PC-3 (cell line): ENCODE data around the gene GRPR. TPM values are rescaled to one million over a fixed set of nuclear protein-coding genes. Genes with fewer than 3 reads are reported as not detected.
A peak's percentile ranks its signal among the peaks of the same experiment; 100 is the strongest.

Experiments used
- ATAC-seq: fragments of 200-7000 bp; cut with Tn5 transposase; 2 replicates; pipeline ENCODE4 v1.9.1; 2020; ENCODE audit warnings: mild to moderate bottlenecking, moderate library complexity
- BruUV-seq: library from RNA; stranded (reverse); fragments of 400-500 nt; replicated peaks from 2 replicates; lab custom pipeline; 2021; lab: Mats Ljungman, UMichigan
- CTCF ChIA-PET: fragments of 300-600 bp; sonication (Branson Sonifier 250); formaldehyde crosslinking; loops from one replicate; lab custom pipeline; 2022; ENCODE audit warnings: antibody characterized with exemption; lab: Charles Lee
- POLR2A ChIA-PET: fragments of 300-600 bp; sonication (Branson Sonifier 250); formaldehyde crosslinking; loops from one replicate; lab custom pipeline; 2022; ENCODE audit warnings: antibody characterized with exemption; ENCODE audit not compliant: unreplicated experiment; lab: Charles Lee
- DNase-seq: peaks from one replicate; pipeline ENCODE4 v3.0.0-alpha.2; 2015
- H2AFZ ChIP-seq: fragments of 300-600 bp; sonication (generic); 2 replicates; pipeline ENCODE4 v1.6.0; 2016; ENCODE audit warnings: antibody characterized with exemption, low read length
- H3F3A ChIP-seq: fragments of 300-600 bp; sonication (generic); one replicate; pipeline ENCODE4 v1.6.0; 2017; ENCODE audit warnings: antibody characterized with exemption, low read length, control low read depth, mild to moderate bottlenecking; ENCODE audit not compliant: unreplicated experiment
- H3K27ac ChIP-seq: fragments of 300-600 bp; sonication (generic); 2 replicates; pipeline ENCODE4 v1.5.1; 2016; ENCODE audit warnings: mild to moderate bottlenecking, low read length
- H3K27me3 ChIP-seq: fragments of 300-600 bp; sonication (generic); 2 replicates; pipeline ENCODE4 v1.6.1; 2016; ENCODE audit warnings: low read length, mixed read lengths
- H3K36me3 ChIP-seq: fragments of 300-600 bp; sonication (generic); 2 replicates; pipeline ENCODE4 v1.6.1; 2016; ENCODE audit warnings: low read depth, mixed run types, low read length, mixed read lengths
- H3K4me1 ChIP-seq: fragments of 300-600 bp; sonication (generic); 2 replicates; pipeline ENCODE4 v1.5.1; 2016; ENCODE audit warnings: low read length; ENCODE audit not compliant: insufficient read depth
- H3K4me2 ChIP-seq: fragments of 300-600 bp; sonication (generic); 2 replicates; pipeline ENCODE4 v1.6.0; 2016; ENCODE audit warnings: low read length
- H3K4me3 ChIP-seq: fragments of 300-600 bp; sonication (generic); 2 replicates; pipeline ENCODE4 v1.5.1; 2016; ENCODE audit warnings: mild to moderate bottlenecking, low read length, mixed read lengths
- H3K79me2 ChIP-seq: fragments of 300-600 bp; sonication (generic); 2 replicates; pipeline ENCODE4 v1.6.1; 2017; ENCODE audit warnings: low read length, mixed read lengths
- H3K9ac ChIP-seq: fragments of 300-600 bp; sonication (generic); 2 replicates; pipeline ENCODE4 v1.6.0; 2016; ENCODE audit warnings: mild to moderate bottlenecking, low read length
- H3K9me2 ChIP-seq: fragments of 300-600 bp; sonication (generic); replicated peaks from 2 replicates; pipeline ENCODE4 v1.6.1; 2016; ENCODE audit warnings: mixed run types, low read length, mixed read lengths
- H3K9me3 ChIP-seq: fragments of 300-600 bp; sonication (generic); 2 replicates; pipeline ENCODE4 v1.6.1; 2016; ENCODE audit warnings: low read length, mixed read lengths
- H4K20me1 ChIP-seq: fragments of 300-600 bp; sonication (generic); 2 replicates; pipeline ENCODE4 v1.6.1; 2016; ENCODE audit warnings: low read length, mixed read lengths
- EZH2 ChIP-seq: fragments of 300-600 bp; sonication (generic); IDR thresholded peaks from one replicate; pipeline ENCODE4 v1.6.1; 2017; ENCODE audit warnings: antibody characterized with exemption, mild to moderate bottlenecking, low read length; ENCODE audit not compliant: unreplicated experiment
- EZH2phosphoT487 ChIP-seq: fragments of 300-600 bp; sonication (generic); IDR thresholded peaks from 2 replicates; pipeline ENCODE4 v1.6.1; 2018; ENCODE audit warnings: mild to moderate bottlenecking, antibody characterized with exemption, low read length, borderline replicate concordance
- intact Hi-C: fragments of 100-400 bp; cut with micrococcal nuclease; formaldehyde crosslinking; loops from 2 replicates; pipeline ENCODE4 v1.9.0; 2023
- total RNA-seq: library from RNA; depleted of rRNA; stranded (reverse); fragments of >200 nt; gene quantifications from 2 replicates; pipeline ENCODE4 v1.2.3, GENCODE V29; 2014
- TF ChIP-seq, protein P1 (sequence below): fragments of 300-600 bp; sonication (generic); conservative IDR thresholded peaks from 2 replicates; pipeline ENCODE4 v1.5.1; 2017; ENCODE audit warnings: antibody characterized with exemption, low read depth, mild to moderate bottlenecking, low read length

The GRPR gene
- total RNA-seq, 1 experiment from 2014 or later: 26.5 TPM

DNA sequence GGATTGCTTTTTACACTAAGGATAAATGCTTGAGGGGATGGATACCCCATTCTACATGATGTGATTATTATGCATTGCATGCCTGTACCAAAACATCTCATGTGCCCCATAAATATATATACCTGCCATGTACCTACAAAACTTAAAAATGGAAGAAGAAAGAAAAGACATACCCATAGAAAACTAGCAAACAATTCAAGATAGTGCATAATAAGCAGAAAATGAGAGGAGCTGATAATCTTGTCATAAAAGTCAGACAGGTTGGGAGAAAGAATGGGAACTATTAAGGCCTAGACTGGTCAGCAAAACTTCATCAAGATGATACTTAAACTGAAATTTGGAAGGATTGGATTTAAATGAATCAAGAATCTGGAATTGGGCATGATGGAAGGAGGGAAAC lies 22.3 kb downstream of the GRPR start:
- H3K9ac ChIP-seq: no peak overlapping the region
- no peak overlapping the region for H3K4me3 ChIP-seq
- H3K4me2 ChIP-seq: no peak overlapping the region
- no peak overlapping the region for H3K27ac ChIP-seq
- POLR2A ChIA-PET: no interaction called here
- H3K79me2 ChIP-seq: peaks cover 62% of the 10 kb centered on the region
- intact Hi-C loops: no loop called here
- no peak for TF ChIP-seq EZH2phosphoT487
- no peak overlapping the region for H2AFZ ChIP-seq
- BruUV-seq: no TSS peak
- no peaks in the 10 kb centered on the region for H3K27me3 ChIP-seq
- H3K9me2 ChIP-seq: no peaks in the 10 kb centered on the region
- H3F3A ChIP-seq: no peaks in the 10 kb centered on the region
- DNase-seq (no peak), ATAC-seq (no peak)
- H3K4me1 ChIP-seq: peaks cover 42% of the 10 kb centered on the region
- H4K20me1 ChIP-seq: no peaks in the 10 kb centered on the region
- peaks cover 19% of the 10 kb centered on the region for H3K36me3 ChIP-seq
- no peaks in the 10 kb centered on the region for H3K9me3 ChIP-seq
- CTCF ChIA-PET: no interaction called here

- H3K9me2 ChIP-seq: no peaks in the 10 kb centered on the region
- POLR2A ChIA-PET: interaction anchor here (0.5 kb wide), 1 partner anchor 411 kb away, joined by 3 read pairs; no protein-coding TSS in a partner anchor
- H2AFZ ChIP-seq: no peak overlapping the region
- H3K9me3 ChIP-seq: no peaks in the 10 kb centered on the region
- DNase-seq: peak; percentile 88
- no peak overlapping the region for H3K4me3 ChIP-seq
- H3K79me2 ChIP-seq: peaks cover 42% of the 10 kb centered on the region
- peak overlapping the region; percentile 31; the same call in 1 of the 2 replicates for H3K9ac ChIP-seq
- peak overlapping the region; percentile 87 for H3K27ac ChIP-seq
- intact Hi-C loops: no loop called here
- BruUV-seq: no TSS peak
- peak; percentile 80 for ATAC-seq
- peaks cover 18% of the 10 kb centered on the region for H3K36me3 ChIP-seq
- TF ChIP-seq, protein P1, sequence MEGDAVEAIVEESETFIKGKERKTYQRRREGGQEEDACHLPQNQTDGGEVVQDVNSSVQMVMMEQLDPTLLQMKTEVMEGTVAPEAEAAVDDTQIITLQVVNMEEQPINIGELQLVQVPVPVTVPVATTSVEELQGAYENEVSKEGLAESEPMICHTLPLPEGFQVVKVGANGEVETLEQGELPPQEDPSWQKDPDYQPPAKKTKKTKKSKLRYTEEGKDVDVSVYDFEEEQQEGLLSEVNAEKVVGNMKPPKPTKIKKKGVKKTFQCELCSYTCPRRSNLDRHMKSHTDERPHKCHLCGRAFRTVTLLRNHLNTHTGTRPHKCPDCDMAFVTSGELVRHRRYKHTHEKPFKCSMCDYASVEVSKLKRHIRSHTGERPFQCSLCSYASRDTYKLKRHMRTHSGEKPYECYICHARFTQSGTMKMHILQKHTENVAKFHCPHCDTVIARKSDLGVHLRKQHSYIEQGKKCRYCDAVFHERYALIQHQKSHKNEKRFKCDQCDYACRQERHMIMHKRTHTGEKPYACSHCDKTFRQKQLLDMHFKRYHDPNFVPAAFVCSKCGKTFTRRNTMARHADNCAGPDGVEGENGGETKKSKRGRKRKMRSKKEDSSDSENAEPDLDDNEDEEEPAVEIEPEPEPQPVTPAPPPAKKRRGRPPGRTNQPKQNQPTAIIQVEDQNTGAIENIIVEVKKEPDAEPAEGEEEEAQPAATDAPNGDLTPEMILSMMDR: no peak
- TF ChIP-seq EZH2phosphoT487 (no peak), EZH2 (no peak)
- H3F3A ChIP-seq: no peaks in the 10 kb centered on the region
- H4K20me1 ChIP-seq: no peaks in the 10 kb centered on the region
- no peaks in the 10 kb centered on the region for H3K27me3 ChIP-seq
- H3K4me2 ChIP-seq: peak overlapping the region; percentile 58
- CTCF ChIA-PET: no interaction called here
- peaks cover 25% of the 10 kb centered on the region for H3K4me1 ChIP-seq
Observed at GRCh38 chrX:16148896-16149295, 25.5 kb downstream of the GRPR start.

- no peaks in the 10 kb centered on the region for H3F3A ChIP-seq
- POLR2A ChIA-PET: no interaction called here
Observed at GRCh38 chrX:16155581-16156096, 32.3 kb downstream of the GRPR start.

More at GRCh38 chrX:16155581-16156096, 32.3 kb downstream of the GRPR start:
- no peaks in the 10 kb centered on the region for H3K9me2 ChIP-seq
- H3K27me3 ChIP-seq: no peaks in the 10 kb centered on the region
- no peaks in the 10 kb centered on the region for H3K9me3 ChIP-seq
- peaks cover 25% of the 10 kb centered on the region for H3K4me1 ChIP-seq
- BruUV-seq: no TSS peak
- no peak overlapping the region for H3K27ac ChIP-seq
- intact Hi-C loops: no loop called here
- H3K79me2 ChIP-seq: 0 out of 2 replicates have a peak, but pooled peaks cover 2% of the 10 kb centered on the region
- CTCF ChIA-PET: no interaction called here
- ATAC-seq: no peak
- no peak for DNase-seq
- no peaks in the 10 kb centered on the region for H4K20me1 ChIP-seq
- H3K4me2 ChIP-seq: no peak overlapping the region
- H2AFZ ChIP-seq: no peak overlapping the region
- TF ChIP-seq EZH2 (no peak), EZH2phosphoT487 (no peak)
- TF ChIP-seq, protein P1: no peak
- peaks cover 7% of the 10 kb centered on the region for H3K36me3 ChIP-seq
- H3K9ac ChIP-seq: no peak overlapping the region
- no peak overlapping the region for H3K4me3 ChIP-seq
